NCI-H146 (cell line): Measurements from ENCODE around the gene SEZ6L.

Source experiments
- DNase-seq: peaks from one replicate; lab custom pipeline; 2025; lab: John Stamatoyannopoulos, UW

SEZ6L gene

GRCh38 chr22:26333088-26333800 lies 164.0 kb downstream of the SEZ6L start:
- no peak for DNase-seq

- no peak for DNase-seq
Observed at GRCh38 chr22:26334232-26334631, 165.0 kb downstream of the SEZ6L start.

GRCh38 chr22:26336773-26337172 lies 167.5 kb downstream of the SEZ6L start:
- no peak for DNase-seq

GRCh38 chr22:26339755-26340154 lies 170.5 kb downstream of the SEZ6L start:
- DNase-seq = no peak

GRCh38 chr22:26342745-26343410 lies 173.6 kb downstream of the SEZ6L start:
- DNase-seq = no peak

GRCh38 chr22:26345496-26345895 lies 176.2 kb downstream of the SEZ6L start:
- no peak for DNase-seq

- DNase-seq = no peak
Observed at GRCh38 chr22:26348810-26349526, 179.7 kb downstream of the SEZ6L start.

- no peak for DNase-seq
Observed at GRCh38 chr22:26354707-26355106, 185.4 kb downstream of the SEZ6L start.

GRCh38 chr22:26357281-26357680 lies 188.0 kb downstream of the SEZ6L start:
- DNase-seq = no peak

GRCh38 chr22:26357813-26358212 lies 188.6 kb downstream of the SEZ6L start:
- DNase-seq = no peak

GRCh38 chr22:26359156-26359555 lies 189.9 kb downstream of the SEZ6L start:
- no peak for DNase-seq

- DNase-seq = peak; percentile 46
Observed at GRCh38 chr22:26360169-26360885, 191.1 kb downstream of the SEZ6L start.

- DNase-seq = no peak
Observed at GRCh38 chr22:26362471-26362870, 193.2 kb downstream of the SEZ6L start.

- peak; percentile 69 for DNase-seq
Observed at GRCh38 chr22:26364066-26365015, 195.1 kb downstream of the SEZ6L start.

- peak; percentile 25 for DNase-seq
Observed at GRCh38 chr22:26367402-26368245, 198.4 kb downstream of the SEZ6L start.

- DNase-seq = no peak
Observed at GRCh38 chr22:26372890-26373289, 203.6 kb downstream of the SEZ6L start.

- DNase-seq = no peak
Observed at GRCh38 chr22:26374391-26375026, 205.2 kb downstream of the SEZ6L start.

- DNase-seq = no peak
Observed at GRCh38 chr22:26377170-26377830, 208.0 kb downstream of the SEZ6L start.
